ENCODE results near the gene GMDS.

Gene GMDS

GRCh38 chr6:1584146-1584545 lies 661.3 kb downstream of the GMDS start:
- no peaks in the 10 kb centered on the region for H3K9me3 ChIP-seq (replicated peaks; ENCODE audit: insufficient read depth, low read length)
- no peaks in the 10 kb centered on the region for H3K36me3 ChIP-seq (replicated peaks; ENCODE audit: insufficient read depth, low read length)
- DNase-seq, result no peak
- no peak overlapping the region for H3K9ac ChIP-seq (ENCODE audit: low read length)
- no peak overlapping the region for H3K27ac ChIP-seq (ENCODE audit: low read length)
- H3K9me2 ChIP-seq (replicated peaks; ENCODE audit: insufficient read depth, low read length), result no peaks in the 10 kb centered on the region
- no peaks in the 10 kb centered on the region for H4K20me1 ChIP-seq (ENCODE audit: insufficient read depth, low read length)
- no peaks in the 10 kb centered on the region for H3K27me3 ChIP-seq (replicated peaks; ENCODE audit: insufficient read depth, low read length)
- no peak overlapping the region for H3K4me3 ChIP-seq (ENCODE audit: low read length)
- TF ChIP-seq CTCF (IDR thresholded peaks at IDR 0.05; ENCODE audit: low read length) (no peak), EZH2 (optimal IDR thresholded peaks at IDR 0.05; ENCODE audit: low read depth, low read length) (no peak), EZH2phosphoT487 (IDR thresholded peaks at IDR 0.05; ENCODE audit: low read length) (no peak)
- no peaks in the 10 kb centered on the region for H3K4me1 ChIP-seq (ENCODE audit: low read length)
- H3F3A ChIP-seq (ENCODE audit: insufficient read depth, low read length), result no peaks in the 10 kb centered on the region
- no peaks in the 10 kb centered on the region for H3K79me2 ChIP-seq (ENCODE audit: low read length)
- H2AFZ ChIP-seq (ENCODE audit: low read length), result no peak overlapping the region
- no peak overlapping the region for H3K4me2 ChIP-seq (ENCODE audit: low read depth, low read length)

GRCh38 chr6:1581120-1581991 lies 664.0 kb downstream of the GMDS start:
- Histone ChIP-seq H3K4me2 (ENCODE audit: low read depth, low read length) (no peak overlapping the region), H3K36me3 (replicated peaks; ENCODE audit: insufficient read depth, low read length) (no peaks in the 10 kb centered on the region), H3K4me1 (ENCODE audit: low read length) (no peaks in the 10 kb centered on the region), H3F3A (ENCODE audit: insufficient read depth, low read length) (no peaks in the 10 kb centered on the region), H4K20me1 (ENCODE audit: insufficient read depth, low read length) (no peaks in the 10 kb centered on the region), H3K4me3 (ENCODE audit: low read length) (no peak overlapping the region), H2AFZ (ENCODE audit: low read length) (no peak overlapping the region), H3K79me2 (ENCODE audit: low read length) (no peaks in the 10 kb centered on the region), H3K27ac (ENCODE audit: low read length) (no peak overlapping the region), H3K9ac (ENCODE audit: low read length) (no peak overlapping the region), H3K9me3 (replicated peaks; ENCODE audit: insufficient read depth, low read length) (no peaks in the 10 kb centered on the region), H3K9me2 (replicated peaks; ENCODE audit: insufficient read depth, low read length) (no peaks in the 10 kb centered on the region), H3K27me3 (replicated peaks; ENCODE audit: insufficient read depth, low read length) (no peaks in the 10 kb centered on the region)
- DNase-seq, result no peak
- TF ChIP-seq EZH2 (optimal IDR thresholded peaks at IDR 0.05; ENCODE audit: low read depth, low read length) (no peak), CTCF (IDR thresholded peaks at IDR 0.05; ENCODE audit: low read length) (no peak), EZH2phosphoT487 (IDR thresholded peaks at IDR 0.05; ENCODE audit: low read length) (no peak)

- Histone ChIP-seq H3K4me2 (ENCODE audit: low read depth, low read length) (no peak overlapping the region), H2AFZ (ENCODE audit: low read length) (no peak overlapping the region), H3K79me2 (ENCODE audit: low read length) (no peaks in the 10 kb centered on the region), H3F3A (ENCODE audit: insufficient read depth, low read length) (no peaks in the 10 kb centered on the region), H3K27ac (ENCODE audit: low read length) (no peak overlapping the region), H3K27me3 (replicated peaks; ENCODE audit: insufficient read depth, low read length) (no peaks in the 10 kb centered on the region), H3K9ac (ENCODE audit: low read length) (no peak overlapping the region), H3K4me1 (ENCODE audit: low read length) (no peaks in the 10 kb centered on the region), H3K9me3 (replicated peaks; ENCODE audit: insufficient read depth, low read length) (no peaks in the 10 kb centered on the region), H4K20me1 (ENCODE audit: insufficient read depth, low read length) (no peaks in the 10 kb centered on the region), H3K9me2 (replicated peaks; ENCODE audit: insufficient read depth, low read length) (no peaks in the 10 kb centered on the region), H3K36me3 (replicated peaks; ENCODE audit: insufficient read depth, low read length) (no peaks in the 10 kb centered on the region), H3K4me3 (ENCODE audit: low read length) (no peak overlapping the region)
- DNase-seq, result no peak
- no peak for TF ChIP-seq EZH2phosphoT487 (IDR thresholded peaks at IDR 0.05; ENCODE audit: low read length)
- no peak for TF ChIP-seq CTCF (IDR thresholded peaks at IDR 0.05; ENCODE audit: low read length)
- TF ChIP-seq EZH2 (optimal IDR thresholded peaks at IDR 0.05; ENCODE audit: low read depth, low read length), result no peak
Measured at GRCh38 chr6:1580585-1580984, 664.8 kb downstream of the GMDS start.
